Karpas-422 (cell line): Measurements from ENCODE around the gene MLPH. TPM values are rescaled to one million over a fixed set of nuclear protein-coding genes. Genes with fewer than 3 reads are reported as not detected.

ENCODE experiments used
- DNase-seq: peaks from one replicate; pipeline ENCODE4 v3.0.0-alpha.2; 2015
- H2AFZ ChIP-seq: fragments of 200-600 bp; sonication (generic); 2 replicates; pipeline ENCODE4 v1.6.1; 2014; ENCODE audit warnings: antibody characterized with exemption, low read length, mixed read lengths
- H3K27ac ChIP-seq: fragments of 200-600 bp; sonication (generic); 2 replicates; pipeline ENCODE4 v1.5.1; 2014; ENCODE audit warnings: mild to moderate bottlenecking, low read length, moderate library complexity
- H3K27me3 ChIP-seq: fragments of 200-600 bp; sonication (generic); 2 replicates; pipeline ENCODE4 v1.6.1; 2014; ENCODE audit warnings: low read length, mixed read lengths
- H3K36me3 ChIP-seq: fragments of 200-600 bp; sonication (generic); 2 replicates; pipeline ENCODE4 v1.6.1; 2014; ENCODE audit warnings: low read length, mixed read lengths; ENCODE audit not compliant: insufficient read depth
- H3K4me1 ChIP-seq: fragments of 200-600 bp; sonication (generic); 2 replicates; pipeline ENCODE4 v1.6.1; 2014; ENCODE audit warnings: mild to moderate bottlenecking, low read length, mixed read lengths
- H3K4me2 ChIP-seq: fragments of 200-600 bp; sonication (generic); 2 replicates; pipeline ENCODE4 v1.6.1; 2014; ENCODE audit warnings: low read length, low read depth, mild to moderate bottlenecking; ENCODE audit not compliant: poor library complexity, severe bottlenecking
- H3K4me3 ChIP-seq: fragments of 200-600 bp; sonication (generic); 2 replicates; pipeline ENCODE4 v1.5.1; 2014; ENCODE audit warnings: mild to moderate bottlenecking, antibody characterized with exemption, low read length, mixed read lengths
- H3K79me2 ChIP-seq: fragments of 200-600 bp; sonication (generic); 2 replicates; pipeline ENCODE4 v1.6.1; 2014; ENCODE audit warnings: mild to moderate bottlenecking, low read length, mixed read lengths
- H3K9ac ChIP-seq: fragments of 200-600 bp; sonication (generic); 2 replicates; pipeline ENCODE4 v1.6.0; 2014; ENCODE audit warnings: low read length
- H3K9me2 ChIP-seq: fragments of 200-600 bp; sonication (generic), shearing (Covaris generic); replicated peaks from 2 replicates; pipeline ENCODE4 v1.6.0; 2014; ENCODE audit warnings: mild to moderate bottlenecking, low read length, moderate library complexity; ENCODE audit not compliant: insufficient read depth
- H3K9me3 ChIP-seq: fragments of 300-700, 200-600 bp; sonication (generic); 2 replicates; pipeline ENCODE4 v1.6.1; 2014; ENCODE audit warnings: low read length, mixed read lengths
- H4K20me1 ChIP-seq: fragments of 200-600 bp; sonication (generic); 2 replicates; pipeline ENCODE4 v1.6.1; 2014; ENCODE audit warnings: mild to moderate bottlenecking, antibody characterized with exemption, low read length, low read depth; ENCODE audit not compliant: insufficient read depth
- total RNA-seq: library from RNA; depleted of rRNA; stranded (reverse); fragments of >200 nt; shearing (Covaris generic); gene quantifications from 2 replicates; pipeline ENCODE4 v1.2.3, GENCODE V29; 2014; ENCODE audit warnings: low replicate concordance

The MLPH gene
- total RNA-seq, 1 experiment from 2014 or later = not detected

- peak; percentile 10 for DNase-seq
- H3K79me2 ChIP-seq = no peaks in the 10 kb centered on the region
- no peak overlapping the region for H3K27ac ChIP-seq
- H3K4me1 ChIP-seq = no peaks in the 10 kb centered on the region
- H3K9me2 ChIP-seq = no peaks in the 10 kb centered on the region
- H3K36me3 ChIP-seq = no peaks in the 10 kb centered on the region
- H3K9me3 ChIP-seq = no peaks in the 10 kb centered on the region
- no peak overlapping the region for H3K9ac ChIP-seq
- H2AFZ ChIP-seq = no peak overlapping the region
- H3K4me3 ChIP-seq = no peak overlapping the region
- H3K4me2 ChIP-seq = no peak overlapping the region
- no peaks in the 10 kb centered on the region for H3K27me3 ChIP-seq
- no peaks in the 10 kb centered on the region for H4K20me1 ChIP-seq
These were observed 34.2 kb upstream of the MLPH start for GRCh38 chr2:237452861-237453260.

GRCh38 chr2:237453671-237454070 is 33.4 kb upstream of the MLPH start:
- no peaks in the 10 kb centered on the region for H4K20me1 ChIP-seq
- H3K4me2 ChIP-seq = no peak overlapping the region
- no peak for DNase-seq
- H3K27ac ChIP-seq = no peak overlapping the region
- no peaks in the 10 kb centered on the region for H3K27me3 ChIP-seq
- no peak overlapping the region for H3K9ac ChIP-seq
- H2AFZ ChIP-seq = no peak overlapping the region
- H3K36me3 ChIP-seq = no peaks in the 10 kb centered on the region
- H3K9me3 ChIP-seq = no peaks in the 10 kb centered on the region
- no peaks in the 10 kb centered on the region for H3K4me1 ChIP-seq
- H3K4me3 ChIP-seq = no peak overlapping the region
- H3K79me2 ChIP-seq = no peaks in the 10 kb centered on the region
- no peaks in the 10 kb centered on the region for H3K9me2 ChIP-seq

GRCh38 chr2:237455764-237456163 is 31.3 kb upstream of the MLPH start:
- no peaks in the 10 kb centered on the region for H4K20me1 ChIP-seq
- H3K4me2 ChIP-seq = no peak overlapping the region
- H3K4me1 ChIP-seq = no peaks in the 10 kb centered on the region
- no peaks in the 10 kb centered on the region for H3K9me3 ChIP-seq
- H3K79me2 ChIP-seq = no peaks in the 10 kb centered on the region
- H3K4me3 ChIP-seq = no peak overlapping the region
- H3K9me2 ChIP-seq = no peaks in the 10 kb centered on the region
- no peaks in the 10 kb centered on the region for H3K27me3 ChIP-seq
- no peak overlapping the region for H3K9ac ChIP-seq
- H3K36me3 ChIP-seq = no peaks in the 10 kb centered on the region
- H2AFZ ChIP-seq = no peak overlapping the region
- H3K27ac ChIP-seq = no peak overlapping the region
- no peak for DNase-seq

- Histone ChIP-seq H3K9ac (no peak overlapping the region), H3K9me3 (no peaks in the 10 kb centered on the region), H3K27me3 (no peaks in the 10 kb centered on the region), H3K27ac (no peak overlapping the region), H2AFZ (no peak overlapping the region), H3K9me2 (no peaks in the 10 kb centered on the region), H3K4me3 (no peak overlapping the region), H4K20me1 (no peaks in the 10 kb centered on the region), H3K36me3 (no peaks in the 10 kb centered on the region), H3K79me2 (no peaks in the 10 kb centered on the region), H3K4me2 (no peak overlapping the region), H3K4me1 (no peaks in the 10 kb centered on the region)
- no peak for DNase-seq
These were observed 30.7 kb upstream of the MLPH start for GRCh38 chr2:237456200-237456843.

GRCh38 chr2:237457388-237457941 is 29.6 kb upstream of the MLPH start:
- no peaks in the 10 kb centered on the region for H3K79me2 ChIP-seq
- H3K4me3 ChIP-seq = no peak overlapping the region
- DNase-seq = no peak
- H3K9me3 ChIP-seq = no peaks in the 10 kb centered on the region
- H3K27me3 ChIP-seq = no peaks in the 10 kb centered on the region
- no peak overlapping the region for H3K4me2 ChIP-seq
- no peaks in the 10 kb centered on the region for H3K36me3 ChIP-seq
- H3K4me1 ChIP-seq = no peaks in the 10 kb centered on the region
- no peak overlapping the region for H2AFZ ChIP-seq
- H3K9me2 ChIP-seq = no peaks in the 10 kb centered on the region
- H3K9ac ChIP-seq = no peak overlapping the region
- H4K20me1 ChIP-seq = no peaks in the 10 kb centered on the region
- H3K27ac ChIP-seq = no peak overlapping the region

GRCh38 chr2:237458519-237458918 is 28.5 kb upstream of the MLPH start:
- Histone ChIP-seq H3K9me3 (no peaks in the 10 kb centered on the region), H3K4me1 (no peaks in the 10 kb centered on the region), H3K27ac (no peak overlapping the region), H3K36me3 (no peaks in the 10 kb centered on the region), H3K79me2 (no peaks in the 10 kb centered on the region), H3K9me2 (no peaks in the 10 kb centered on the region), H3K9ac (no peak overlapping the region), H2AFZ (no peak overlapping the region), H3K4me3 (no peak overlapping the region), H3K27me3 (no peaks in the 10 kb centered on the region), H3K4me2 (no peak overlapping the region), H4K20me1 (no peaks in the 10 kb centered on the region)
- DNase-seq = no peak

- Histone ChIP-seq H3K4me3 (no peak overlapping the region), H3K4me2 (no peak overlapping the region), H3K36me3 (no peaks in the 10 kb centered on the region), H3K27me3 (no peaks in the 10 kb centered on the region), H2AFZ (no peak overlapping the region), H3K4me1 (no peaks in the 10 kb centered on the region), H3K9ac (no peak overlapping the region), H3K79me2 (no peaks in the 10 kb centered on the region), H3K9me2 (no peaks in the 10 kb centered on the region), H4K20me1 (no peaks in the 10 kb centered on the region), H3K27ac (no peak overlapping the region), H3K9me3 (no peaks in the 10 kb centered on the region)
- no peak for DNase-seq
These were observed 27.8 kb upstream of the MLPH start for GRCh38 chr2:237459226-237459625.

- Histone ChIP-seq H3K4me2 (no peak overlapping the region), H4K20me1 (no peaks in the 10 kb centered on the region), H3K9me3 (no peaks in the 10 kb centered on the region)
These were observed 27.3 kb upstream of the MLPH start for GRCh38 chr2:237459741-237460174.

More at GRCh38 chr2:237459741-237460174, 27.3 kb upstream of the MLPH start:
- Histone ChIP-seq H3K79me2 (no peaks in the 10 kb centered on the region), H3K36me3 (no peaks in the 10 kb centered on the region), H3K4me1 (no peaks in the 10 kb centered on the region), H3K27ac (no peak overlapping the region), H2AFZ (no peak overlapping the region), H3K27me3 (no peaks in the 10 kb centered on the region), H3K4me3 (no peak overlapping the region), H3K9me2 (no peaks in the 10 kb centered on the region), H3K9ac (no peak overlapping the region)
- DNase-seq = no peak
